A549 (cell line): Measurements from ENCODE around the gene PLCB4. TPM values are rescaled to one million over a fixed set of nuclear protein-coding genes. Genes with fewer than 3 reads are reported as not detected.

Experiments
- ATAC-seq, 2 experiments: fragments of 200-7000 bp in 1 of 2; fragments of >200 bp in 1 of 2; cut with Nextera tagmentation in 1 of 2; cut with Tn5 transposase in 1 of 2; 3 replicates each; pipeline versions ENCODE4 v1.8.0 to v1.9.1; 2018 to 2020; ENCODE audit warnings: mild to moderate bottlenecking in 1 of 2, moderate library complexity in 1 of 2
- CTCF ChIA-PET: fragments of 300-600 bp; sonication (Branson Sonifier 250); formaldehyde crosslinking; extraction: SDS; loops from one replicate; lab custom pipeline; 2021; ENCODE audit warnings: antibody characterized with exemption, inconsistent platforms; lab: Yijun Ruan, JAX
- POLR2A ChIA-PET: fragments of 350-600 bp; formaldehyde crosslinking; extraction: SDS; loops from one replicate; lab custom pipeline; 2021; ENCODE audit warnings: antibody characterized with exemption, inconsistent platforms; lab: Yijun Ruan, JAX
- DNase-seq, 2 experiments: peaks; one replicate each; pipeline versions ENCODE4 v3.0.0 to v3.0.0-alpha.2; 2011 to 2016; ENCODE audit warnings: low read depth in 1 of 2, low spot score in 1 of 2
- FAIRE-seq: peaks from 2 replicates; lab custom pipeline; 2011; peaks lifted over from hg19 to GRCh38; lab: Jason Lieb, UNC
- H3K27ac ChIP-seq, 2 experiments: fragments of >200 bp; sonication (Bioruptor Twin); formaldehyde crosslinking; 3 replicates each; pipeline ENCODE4 v1.5.1; 2016 to 2017
- H3K4me1 ChIP-seq: fragments of >200 bp; sonication (Bioruptor Twin); formaldehyde crosslinking; 3 replicates; pipeline ENCODE4 v1.6.1; 2016
- H3K4me2 ChIP-seq: fragments of >200 bp; sonication (Bioruptor Twin); formaldehyde crosslinking; 3 replicates; pipeline ENCODE4 v1.6.1; 2016
- H3K4me3 ChIP-seq: fragments of >200 bp; sonication (Bioruptor Twin); formaldehyde crosslinking; 3 replicates; pipeline ENCODE4 v1.5.1; 2016
- H3K9me3 ChIP-seq: fragments of >200 bp; sonication (Bioruptor Twin); formaldehyde crosslinking; 3 replicates; pipeline ENCODE4 v1.6.1; 2016
- ATOH8 ChIP-seq: fragments of 250-450 bp; sonication (Bioruptor Pico); IDR thresholded peaks from 2 replicates; pipeline ENCODE4 v1.5.0; 2020; ENCODE audit warnings: low read depth, mild to moderate bottlenecking, moderate library complexity
- CBX8 ChIP-seq: fragments of 200-600 bp; sonication (generic); IDR thresholded peaks from 2 replicates; pipeline ENCODE4 v1.6.1; 2016
- CEBPB ChIP-seq, 2 experiments: fragments of >200 bp in 1 of 2; sonication (Bioruptor Twin) in 1 of 2; formaldehyde crosslinking in 1 of 2; IDR thresholded peaks; 2 replicates each; pipeline ENCODE4 v1.6.1; 2012 to 2016
- CHD2 ChIP-seq: fragments of 150-350 bp; IDR thresholded peaks from 2 replicates; pipeline ENCODE4 v1.6.1; 2014; ENCODE audit warnings: low read length; ENCODE audit not compliant: partially characterized antibody
- CHD4 ChIP-seq: fragments of 200-600 bp; sonication (generic); IDR thresholded peaks from 2 replicates; pipeline ENCODE4 v1.6.1; 2016; ENCODE audit warnings: antibody characterized with exemption, mild to moderate bottlenecking, borderline replicate concordance
- CTCF ChIP-seq: fragments of >200 bp; sonication (Bioruptor Twin); formaldehyde crosslinking; IDR thresholded peaks from 3 replicates; pipeline ENCODE4 v1.5.1; 2016
- E2F6 ChIP-seq: IDR thresholded peaks from 2 replicates; pipeline ENCODE4 v1.6.1; 2012; ENCODE audit warnings: low read depth, borderline replicate concordance
- EHF ChIP-seq: fragments of 250-450 bp; sonication (Bioruptor Pico); IDR thresholded peaks from 2 replicates; pipeline ENCODE4 v1.5.0; 2020; ENCODE audit warnings: mild to moderate bottlenecking
- EHMT2 ChIP-seq: fragments of 200-600 bp; sonication (generic); IDR thresholded peaks from 2 replicates; pipeline ENCODE4 v1.6.1; 2016; ENCODE audit warnings: antibody characterized with exemption, low read depth, mild to moderate bottlenecking, moderate library complexity
- ESRRA ChIP-seq: fragments of 150-350 bp; IDR thresholded peaks from 2 replicates; pipeline ENCODE4 v1.6.1; 2014; ENCODE audit warnings: mild to moderate bottlenecking, low read length, borderline replicate concordance
- FOSL2 ChIP-seq, 2 experiments: fragments of 450-650 bp in 1 of 2; fragments of >200 bp in 1 of 2; sonication (Bioruptor Twin) in 1 of 2; formaldehyde crosslinking; IDR thresholded peaks; 2 replicates each; pipeline versions ENCODE4 v1.5.0 to v1.6.1; 2016 to 2020; ENCODE audit warnings: mild to moderate bottlenecking in 1 of 2, moderate library complexity in 1 of 2
- HDAC2 ChIP-seq: fragments of 200-600 bp; sonication (generic); IDR thresholded peaks from 2 replicates; pipeline ENCODE4 v1.6.1; 2016
- HOXB5 ChIP-seq: fragments of 250-450 bp; sonication (Bioruptor Pico); IDR thresholded peaks from 2 replicates; pipeline ENCODE4 v1.5.0; 2020; ENCODE audit warnings: mild to moderate bottlenecking, moderate library complexity
- JUNB ChIP-seq: fragments of >200 bp; sonication (Bioruptor Twin); formaldehyde crosslinking; IDR thresholded peaks from 2 replicates; pipeline ENCODE4 v1.6.1; 2016
- MAZ ChIP-seq: fragments of 150-350 bp; IDR thresholded peaks from 2 replicates; pipeline ENCODE4 v1.6.1; 2014; ENCODE audit warnings: antibody characterized with exemption, low read depth, low read length, borderline replicate concordance
- MYC ChIP-seq: IDR thresholded peaks from 2 replicates; pipeline ENCODE4 v1.6.1; 2012; ENCODE audit warnings: mild to moderate bottlenecking, inconsistent platforms, low read length, improper control_type of control experiment, borderline replicate concordance
- NFE2L2 ChIP-seq: fragments of 150-350 bp; conservative IDR thresholded peaks from 2 replicates; pipeline ENCODE4 v1.6.1; 2014; ENCODE audit warnings: low read length
- PHF8 ChIP-seq: fragments of 200-600 bp; sonication (generic); IDR thresholded peaks from 2 replicates; pipeline ENCODE4 v1.6.1; 2016; ENCODE audit warnings: low read depth, mild to moderate bottlenecking, antibody characterized with exemption, moderate library complexity, borderline replicate concordance
- POLR2A ChIP-seq: IDR thresholded peaks from 2 replicates; pipeline ENCODE4 v1.6.1; 2012; ENCODE audit warnings: mild to moderate bottlenecking, low read length
- RFX5 ChIP-seq: fragments of 450-650 bp; IDR thresholded peaks from 2 replicates; pipeline ENCODE4 v1.7.1; 2014; ENCODE audit warnings: antibody characterized with exemption, mild to moderate bottlenecking, moderate library complexity
- TFCP2L1 ChIP-seq: fragments of 250-450 bp; sonication (Bioruptor Pico); IDR thresholded peaks from 2 replicates; pipeline ENCODE4 v1.5.0; 2021; ENCODE audit warnings: mild to moderate bottlenecking
- TP53 ChIP-seq: fragments of 250-450 bp; sonication (Bioruptor Pico); IDR thresholded peaks from 2 replicates; pipeline ENCODE4 v1.5.0; 2021; ENCODE audit warnings: mild to moderate bottlenecking, moderate library complexity
- WGBS: methylation state at CpG from one replicate; pipeline ENCODE4 v1.1.6; 2017; ENCODE audit errors: missing lambda C conversion rate; 5-methylcytosine and 5-hydroxymethylcytosine counted together
- polyA plus RNA-seq, 4 experiments: library from polyadenylated mRNA; depleted of rRNA in 3 of 4; stranded (reverse); fragments of >200 nt; fragmentation: RNase III in 1 of 4; extraction: RNeasy Plus Mini Kit Qiagen cat#74134 plus additional on column Dnase treatment in 1 of 4; gene quantifications; 2 replicates in 3 of 4; 3 replicates in 1 of 4; pipeline ENCODE4 v1.2.3, GENCODE V29; 2011 to 2017

Gene PLCB4
- polyA plus RNA-seq, 2 of the 4 experiments (the other 2 are of a cell fraction): 17.1 to 32.1 TPM

- DNase-seq (no peak), FAIRE-seq (peak; percentile 61), ATAC-seq (no peak)
- CTCF ChIA-PET: interaction anchor here (1.9 kb wide), 1 partner anchor 153 kb away, joined by 6 read pairs; no protein-coding TSS in a partner anchor
- POLR2A ChIA-PET: no interaction called here
- TF ChIP-seq ESRRA: no peak
- peak overlapping the region in 1 of 2 experiments; percentile 15; a peak in 1 of 6 replicates for H3K27ac ChIP-seq
- H3K4me2 ChIP-seq: no peak overlapping the region
- no peak overlapping the region for H3K4me3 ChIP-seq
- no peaks in the 10 kb centered on the region for H3K9me3 ChIP-seq
- WGBS: 75% methylated on average over 5 of the region's 5 CpGs
- peaks cover 49% of the 10 kb centered on the region for H3K4me1 ChIP-seq
Observed at GRCh38 chr20:9207253-9207652, 138.4 kb downstream of the PLCB4 start.

GRCh38 chr20:9210356-9210755 is 141.5 kb downstream of the PLCB4 start:
- CTCF ChIA-PET: interaction anchor here (1.6 kb wide), 1 partner anchor 400 kb away, joined by 3 read pairs; no protein-coding TSS in a partner anchor
- WGBS: 92% methylated on average over 5 of the region's 5 CpGs

GRCh38 chr20:9211016-9211760 is 142.3 kb downstream of the PLCB4 start:
- Histone ChIP-seq H3K4me2 (no peak overlapping the region), H3K4me1 (peaks cover 27% of the 10 kb centered on the region), H3K4me3 (no peak overlapping the region), H3K9me3 (no peaks in the 10 kb centered on the region), H3K27ac (no peak overlapping the region; a peak in 1 of 6 replicates)
- POLR2A ChIA-PET: no interaction called here
- 91% methylated on average over 4 of the region's 4 CpGs for WGBS
- no peak for TF ChIP-seq FOSL2 (IDR thresholded peaks at IDR 0.05)
- peak; percentile 74 for TF ChIP-seq FOSL2 (CRISPR knock-in tag; IDR thresholded peaks at IDR 0.05)
- TF ChIP-seq CBX8: no peak
- FAIRE-seq (peak; percentile 73), DNase-seq (no peak), ATAC-seq (no peak)
- CTCF ChIA-PET: interaction anchor here (0.5 to 1.6 kb wide), 3 partner anchors 399 to 487 kb away, joined by 3 to 4 read pairs (median 3); no protein-coding TSS in a partner anchor

More at GRCh38 chr20:9210356-9210755, 141.5 kb downstream of the PLCB4 start:
- Histone ChIP-seq H3K4me1 (peaks cover 35% of the 10 kb centered on the region), H3K4me3 (no peak overlapping the region), H3K27ac (no peak overlapping the region; a peak in 1 of 6 replicates), H3K9me3 (no peaks in the 10 kb centered on the region), H3K4me2 (no peak overlapping the region)
- DNase-seq (no peak), FAIRE-seq (no peak), ATAC-seq (no peak)
- TF ChIP-seq PHF8: no peak
- POLR2A ChIA-PET: interaction anchor here (0.7 kb wide), 1 partner anchor 143 kb away, joined by 7 read pairs; no protein-coding TSS in a partner anchor

GRCh38 chr20:9212735-9213134 is 143.8 kb downstream of the PLCB4 start:
- Histone ChIP-seq H3K4me1 (peaks cover 14% of the 10 kb centered on the region; the same call in 2 of the 3 replicates), H3K27ac (no peak overlapping the region), H3K4me3 (no peak overlapping the region), H3K9me3 (no peaks in the 10 kb centered on the region), H3K4me2 (no peak overlapping the region)
- WGBS: 81% methylated on average over 2 of the region's 2 CpGs
- ATAC-seq: no peak
- TF ChIP-seq JUNB (no peak), POLR2A (no peak), NFE2L2 (no peak), HDAC2 (no peak), TP53 (CRISPR knock-in tag) (no peak), CHD2 (no peak)
- DNase-seq: no peak
- no peak for FAIRE-seq
- POLR2A ChIA-PET: no interaction called here
- CTCF ChIA-PET: interaction anchor here (1.4 kb wide), 1 partner anchor 147 kb away, joined by 4 read pairs; no protein-coding TSS in a partner anchor

- H3K27ac ChIP-seq: peak overlapping the region in 1 of 2 experiments; percentile 48; a peak in 2 of 6 replicates
- 83% methylated on average over 3 of the region's 3 CpGs for WGBS
- ATAC-seq (no peak), FAIRE-seq (peak; percentile 54), DNase-seq (peak in 1 of 2 experiments; percentile 34)
- peaks cover 25% of the 10 kb centered on the region for H3K4me1 ChIP-seq
- TF ChIP-seq EHMT2 (no peak), EHF (no peak), ATOH8 (CRISPR knock-in tag) (no peak), E2F6 (no peak), TFCP2L1 (CRISPR knock-in tag) (no peak), RFX5 (no peak), CHD4 (no peak), CTCF (no peak), NFE2L2 (no peak), ESRRA (no peak), MYC (no peak), CEBPB (IDR thresholded peaks at IDR 0.05) (peak; percentile 60 to 66; a peak in 3 of 4 replicates), MAZ (no peak), HOXB5 (CRISPR knock-in tag) (0 out of 2 replicates have a peak, but pooled peaks have one; percentile 29), JUNB (no peak)
- no peak overlapping the region for H3K4me2 ChIP-seq
- ChIA-PET CTCF (interaction anchor here (0.9 to 1.3 kb wide), 6 partner anchors 8 to 425 kb away, joined by 3 to 4 read pairs (median 3); no protein-coding TSS in a partner anchor), POLR2A (no interaction called here)
- no peak overlapping the region for H3K4me3 ChIP-seq
- no peaks in the 10 kb centered on the region for H3K9me3 ChIP-seq
Observed at GRCh38 chr20:9214685-9215084, 145.8 kb downstream of the PLCB4 start.
